HepG2 (cell line): ENCODE results near the gene TMEM14A. TPM values are rescaled to one million over a fixed set of nuclear protein-coding genes. Genes with fewer than 3 reads are reported as not detected.

ENCODE experiments used
- CCAR2 ChIP-seq: fragments of 200-400 bp; formaldehyde crosslinking; optimal IDR thresholded peaks from 2 replicates; pipeline ENCODE3; 2018; ENCODE audit warnings: low read depth, mild to moderate bottlenecking, low read length, moderate library complexity
- MAZ ChIP-seq, 2 experiments: sonication (generic) in 1 of 2; formaldehyde crosslinking in 1 of 2; IDR thresholded peaks; 2 replicates each; pipeline versions ENCODE4 v1.5.0 to v1.6.1; 2012 to 2020; ENCODE audit warnings: low read depth in 2 of 2, mild to moderate bottlenecking in 2 of 2, borderline replicate concordance in 1 of 2, improper control_type of control experiment in 1 of 2, low read length in 1 of 2, missing genetic modification reagents in 1 of 2, moderate library complexity in 1 of 2
- MIER3 ChIP-seq: IDR thresholded peaks from 2 replicates; pipeline ENCODE4 v1.6.1; 2016; ENCODE audit warnings: missing compliant biosample characterization, borderline replicate concordance
- NFE2L1 ChIP-seq: sonication (generic); formaldehyde crosslinking; IDR thresholded peaks from 2 replicates; pipeline ENCODE4 v1.4.0; 2020; ENCODE audit warnings: missing genetic modification reagents, mild to moderate bottlenecking, borderline replicate concordance
- SALL1 ChIP-seq: sonication (generic); formaldehyde crosslinking; IDR thresholded peaks from 2 replicates; pipeline ENCODE4 v1.8.0; 2022; ENCODE audit warnings: mild to moderate bottlenecking, missing genetic modification reagents
- SIX4 ChIP-seq: sonication (generic); formaldehyde crosslinking; IDR thresholded peaks from 2 replicates; pipeline ENCODE4 v1.4.0; 2020; ENCODE audit warnings: missing genetic modification reagents
- ZBTB8A ChIP-seq: sonication (generic); formaldehyde crosslinking; IDR thresholded peaks from 2 replicates; pipeline ENCODE4 v1.4.0; 2020; ENCODE audit warnings: mild to moderate bottlenecking, low read depth, missing genetic modification reagents, borderline replicate concordance
- ZNF101 ChIP-seq: sonication (generic); formaldehyde crosslinking; IDR thresholded peaks from 2 replicates; pipeline ENCODE4 v1.4.0; 2020; ENCODE audit warnings: mild to moderate bottlenecking, low read depth, missing genetic modification reagents, borderline replicate concordance
- ZNF143 ChIP-seq: sonication (generic); formaldehyde crosslinking; IDR thresholded peaks from 2 replicates; pipeline ENCODE4 v1.4.0; 2020; ENCODE audit warnings: missing genetic modification reagents
- ZNF224 ChIP-seq: sonication (generic); formaldehyde crosslinking; IDR thresholded peaks from 2 replicates; pipeline ENCODE4 v1.5.0; 2020; ENCODE audit warnings: mild to moderate bottlenecking, missing genetic modification reagents
- ZNF569 ChIP-seq: sonication (generic); formaldehyde crosslinking; IDR thresholded peaks from 2 replicates; pipeline ENCODE4 v1.5.0; 2020; ENCODE audit warnings: mild to moderate bottlenecking, missing genetic modification reagents, moderate library complexity, borderline replicate concordance
- ZNF672 ChIP-seq: sonication (generic); formaldehyde crosslinking; IDR thresholded peaks from 2 replicates; pipeline ENCODE4 v1.8.1; 2022; ENCODE audit warnings: missing genetic modification reagents
- polyA plus RNA-seq, 8 experiments: library from polyadenylated mRNA; depleted of rRNA in 3 of 8; stranded (reverse) in 7 of 8; unstranded in 1 of 8; fragments of >200 nt; fragmentation: Illumina TruSeq in 4 of 8; extraction: Trizol in 4 of 8; gene quantifications; 2 replicates each; pipeline versions ENCODE4 v1.2.1 to v1.2.3, GENCODE V29; 2011 to 2016; ENCODE audit warnings: low read depth in 4 of 8, missing spikeins in 1 of 8, mixed read lengths in 1 of 8; ENCODE audit not compliant: insufficient read depth in 1 of 8
- total RNA-seq, 5 experiments: library from RNA; depleted of rRNA; stranded (reverse); fragments of >200 nt; fragmentation: Illumina TruSeq; extraction: Trizol; gene quantifications; 2 replicates each; pipeline ENCODE4 v1.2.3, GENCODE V29; 2016; ENCODE audit warnings: low read depth in 1 of 5
- TF ChIP-seq, protein P1 (sequence below): sonication (generic); formaldehyde crosslinking; IDR thresholded peaks from 2 replicates; pipeline ENCODE4 v1.4.0; 2020; ENCODE audit warnings: mild to moderate bottlenecking, missing genetic modification reagents
- TF ChIP-seq, protein P2 (sequence below): sonication (generic); formaldehyde crosslinking; IDR thresholded peaks from 2 replicates; pipeline ENCODE4 v1.4.0; 2020; ENCODE audit warnings: missing genetic modification reagents
- TF ChIP-seq, protein P3 (sequence below): sonication (generic); formaldehyde crosslinking; IDR thresholded peaks from 2 replicates; pipeline ENCODE4 v1.4.0; 2020; ENCODE audit warnings: low read depth, mild to moderate bottlenecking, missing genetic modification reagents
- TF ChIP-seq, protein P4 (sequence below): sonication (generic); formaldehyde crosslinking; IDR thresholded peaks from 2 replicates; pipeline ENCODE4 v1.4.0; 2020; ENCODE audit warnings: mild to moderate bottlenecking, missing genetic modification reagents, borderline replicate concordance

The TMEM14A gene
- total and polyA plus RNA-seq, 2 of the 13 experiments (the other 11 are each of a cell fraction or from before 2014, with no cell fraction given), result 24.6 to 73.7 TPM

DNA sequence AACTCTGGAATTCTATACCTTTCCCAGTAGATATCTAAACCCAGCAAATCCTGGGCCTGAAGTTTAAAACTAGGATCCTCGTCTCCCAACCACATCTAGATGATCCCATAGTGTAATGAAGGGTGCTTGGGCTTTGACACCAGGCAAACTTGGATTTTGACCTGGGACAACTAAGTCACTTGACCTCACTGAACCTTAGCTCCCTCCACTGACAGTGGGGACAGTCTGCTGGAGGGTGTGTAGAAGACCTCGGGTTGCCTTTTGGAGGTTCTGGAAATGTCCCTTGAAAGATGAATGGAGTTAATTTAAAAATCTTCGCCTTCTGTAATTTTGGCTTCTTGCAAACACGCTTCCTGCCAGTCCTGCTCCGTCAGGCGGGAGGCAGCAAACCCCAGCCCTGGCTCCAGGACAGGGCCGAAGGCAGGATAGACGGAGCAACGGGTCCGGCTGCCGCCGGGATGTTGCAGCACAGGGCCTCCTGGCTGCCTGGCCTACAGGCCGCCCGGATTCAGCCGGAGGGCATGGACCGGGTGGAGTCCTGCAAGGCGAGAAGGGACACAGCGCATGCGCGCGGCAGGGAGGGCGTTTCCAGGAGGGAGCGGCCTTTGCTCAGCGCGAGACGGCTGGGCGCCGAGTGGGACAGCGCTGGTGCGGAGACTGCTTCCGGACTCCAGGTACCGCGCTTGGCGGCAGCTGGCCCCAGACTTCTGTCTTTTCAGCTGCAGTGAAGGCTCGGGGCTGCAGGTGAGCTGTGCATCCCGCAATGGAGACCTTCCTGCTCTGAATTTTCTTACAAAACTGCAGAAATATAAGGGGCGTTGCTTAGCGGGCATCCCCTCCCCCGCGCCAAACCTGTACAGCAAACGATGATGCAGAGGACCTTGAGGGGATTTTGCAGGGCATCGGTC is at the start of gene TMEM14A (continued):
- TF ChIP-seq, protein P1, sequence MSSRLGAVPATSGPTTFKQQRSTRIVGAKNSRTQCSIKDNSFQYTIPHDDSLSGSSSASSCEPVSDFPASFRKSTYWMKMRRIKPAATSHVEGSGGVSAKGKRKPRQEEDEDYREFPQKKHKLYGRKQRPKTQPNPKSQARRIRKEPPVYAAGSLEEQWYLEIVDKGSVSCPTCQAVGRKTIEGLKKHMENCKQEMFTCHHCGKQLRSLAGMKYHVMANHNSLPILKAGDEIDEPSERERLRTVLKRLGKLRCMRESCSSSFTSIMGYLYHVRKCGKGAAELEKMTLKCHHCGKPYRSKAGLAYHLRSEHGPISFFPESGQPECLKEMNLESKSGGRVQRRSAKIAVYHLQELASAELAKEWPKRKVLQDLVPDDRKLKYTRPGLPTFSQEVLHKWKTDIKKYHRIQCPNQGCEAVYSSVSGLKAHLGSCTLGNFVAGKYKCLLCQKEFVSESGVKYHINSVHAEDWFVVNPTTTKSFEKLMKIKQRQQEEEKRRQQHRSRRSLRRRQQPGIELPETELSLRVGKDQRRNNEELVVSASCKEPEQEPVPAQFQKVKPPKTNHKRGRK (CRISPR knock-in tag), result peak; percentile 56; the same call in 1 of the 2 replicates
- no peak for TF ChIP-seq ZBTB8A (CRISPR knock-in tag)
- TF ChIP-seq NFE2L1 (CRISPR knock-in tag), result 0 out of 2 replicates have a peak, but pooled peaks have one; percentile 59
- TF ChIP-seq ZNF569 (CRISPR knock-in tag), result peak; percentile 34; the same call in 1 of the 2 replicates
- TF ChIP-seq ZNF101, result no peak
- no peak for TF ChIP-seq ZNF672 (CRISPR knock-in tag)
- no peak for TF ChIP-seq CCAR2
- TF ChIP-seq, protein P2, sequence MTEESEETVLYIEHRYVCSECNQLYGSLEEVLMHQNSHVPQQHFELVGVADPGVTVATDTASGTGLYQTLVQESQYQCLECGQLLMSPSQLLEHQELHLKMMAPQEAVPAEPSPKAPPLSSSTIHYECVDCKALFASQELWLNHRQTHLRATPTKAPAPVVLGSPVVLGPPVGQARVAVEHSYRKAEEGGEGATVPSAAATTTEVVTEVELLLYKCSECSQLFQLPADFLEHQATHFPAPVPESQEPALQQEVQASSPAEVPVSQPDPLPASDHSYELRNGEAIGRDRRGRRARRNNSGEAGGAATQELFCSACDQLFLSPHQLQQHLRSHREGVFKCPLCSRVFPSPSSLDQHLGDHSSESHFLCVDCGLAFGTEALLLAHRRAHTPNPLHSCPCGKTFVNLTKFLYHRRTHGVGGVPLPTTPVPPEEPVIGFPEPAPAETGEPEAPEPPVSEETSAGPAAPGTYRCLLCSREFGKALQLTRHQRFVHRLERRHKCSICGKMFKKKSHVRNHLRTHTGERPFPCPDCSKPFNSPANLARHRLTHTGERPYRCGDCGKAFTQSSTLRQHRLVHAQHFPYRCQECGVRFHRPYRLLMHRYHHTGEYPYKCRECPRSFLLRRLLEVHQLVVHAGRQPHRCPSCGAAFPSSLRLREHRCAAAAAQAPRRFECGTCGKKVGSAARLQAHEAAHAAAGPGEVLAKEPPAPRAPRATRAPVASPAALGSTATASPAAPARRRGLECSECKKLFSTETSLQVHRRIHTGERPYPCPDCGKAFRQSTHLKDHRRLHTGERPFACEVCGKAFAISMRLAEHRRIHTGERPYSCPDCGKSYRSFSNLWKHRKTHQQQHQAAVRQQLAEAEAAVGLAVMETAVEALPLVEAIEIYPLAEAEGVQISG (CRISPR knock-in tag), result peak; percentile 77
- peak; percentile 44; the same call in 1 of the 2 replicates for TF ChIP-seq MAZ (IDR thresholded peaks at IDR 0.05; ENCODE audit: borderline replicate concordance, low read depth, low read length)
- peak; percentile 83 for TF ChIP-seq MAZ (CRISPR knock-in tag; IDR thresholded peaks at IDR 0.05; ENCODE audit: low read depth)
- no peak for TF ChIP-seq SIX4 (CRISPR knock-in tag)
- TF ChIP-seq, protein P3, sequence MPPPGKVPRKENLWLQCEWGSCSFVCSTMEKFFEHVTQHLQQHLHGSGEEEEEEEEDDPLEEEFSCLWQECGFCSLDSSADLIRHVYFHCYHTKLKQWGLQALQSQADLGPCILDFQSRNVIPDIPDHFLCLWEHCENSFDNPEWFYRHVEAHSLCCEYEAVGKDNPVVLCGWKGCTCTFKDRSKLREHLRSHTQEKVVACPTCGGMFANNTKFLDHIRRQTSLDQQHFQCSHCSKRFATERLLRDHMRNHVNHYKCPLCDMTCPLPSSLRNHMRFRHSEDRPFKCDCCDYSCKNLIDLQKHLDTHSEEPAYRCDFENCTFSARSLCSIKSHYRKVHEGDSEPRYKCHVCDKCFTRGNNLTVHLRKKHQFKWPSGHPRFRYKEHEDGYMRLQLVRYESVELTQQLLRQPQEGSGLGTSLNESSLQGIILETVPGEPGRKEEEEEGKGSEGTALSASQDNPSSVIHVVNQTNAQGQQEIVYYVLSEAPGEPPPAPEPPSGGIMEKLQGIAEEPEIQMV (CRISPR knock-in tag), result no peak; the same call in 1 of the 2 replicates
- TF ChIP-seq MIER3 (CRISPR knock-in tag), result peak; percentile 74
- TF ChIP-seq SALL1, result peak; percentile 92
- TF ChIP-seq, protein P4, sequence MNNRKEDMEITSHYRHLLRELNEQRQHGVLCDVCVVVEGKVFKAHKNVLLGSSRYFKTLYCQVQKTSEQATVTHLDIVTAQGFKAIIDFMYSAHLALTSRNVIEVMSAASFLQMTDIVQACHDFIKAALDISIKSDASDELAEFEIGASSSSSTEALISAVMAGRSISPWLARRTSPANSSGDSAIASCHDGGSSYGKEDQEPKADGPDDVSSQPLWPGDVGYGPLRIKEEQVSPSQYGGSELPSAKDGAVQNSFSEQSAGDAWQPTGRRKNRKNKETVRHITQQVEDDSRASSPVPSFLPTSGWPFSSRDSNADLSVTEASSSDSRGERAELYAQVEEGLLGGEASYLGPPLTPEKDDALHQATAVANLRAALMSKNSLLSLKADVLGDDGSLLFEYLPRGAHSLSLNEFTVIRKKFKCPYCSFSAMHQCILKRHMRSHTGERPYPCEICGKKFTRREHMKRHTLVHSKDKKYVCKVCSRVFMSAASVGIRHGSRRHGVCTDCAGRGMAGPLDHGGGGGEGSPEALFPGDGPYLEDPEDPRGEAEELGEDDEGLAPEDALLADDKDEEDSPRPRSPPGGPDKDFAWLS (CRISPR knock-in tag), result no peak
- TF ChIP-seq ZNF224, result no peak; the same call in 1 of the 2 replicates
- TF ChIP-seq ZNF143 (CRISPR knock-in tag), result peak; percentile 50
